H1 (cell line): Measurements from ENCODE around the gene FAM149B1. TPM values are rescaled to one million over a fixed set of nuclear protein-coding genes. Genes with fewer than 3 reads are reported as not detected.
A peak's percentile ranks its signal among the peaks of the same experiment; 100 is the strongest.

Experiments
- ASH2L ChIP-seq: fragments of 200-600, 300-600 bp; sonication (generic); IDR thresholded peaks from one replicate; pipeline ENCODE4 v1.7.1; 2017; ENCODE audit warnings: low read length
- BRCA1 ChIP-seq: IDR thresholded peaks from 2 replicates; pipeline ENCODE4 v1.6.1; 2012; ENCODE audit warnings: low read depth, low read length, improper control_type of control experiment
- CBX8 ChIP-seq: fragments of 300-800, 300-1000 bp; sonication (generic); IDR thresholded peaks from 2 replicates; pipeline ENCODE4 v1.7.1; 2016; ENCODE audit warnings: low read depth, low read length, borderline replicate concordance
- CHD1 ChIP-seq: IDR thresholded peaks from 2 replicates; pipeline ENCODE4 v1.6.1; 2012; ENCODE audit warnings: low read depth, low read length, improper control_type of control experiment
- CREB1 ChIP-seq: IDR thresholded peaks from 2 replicates; pipeline ENCODE4 v1.6.1; 2012; ENCODE audit warnings: inconsistent platforms
- EZH2 ChIP-seq: fragments of 200-600 bp; sonication (generic); IDR thresholded peaks from 2 replicates; pipeline ENCODE4 v1.7.1; 2012; ENCODE audit warnings: low read depth, mild to moderate bottlenecking, moderate library complexity, low read length, inconsistent platforms; ENCODE audit not compliant: severe bottlenecking
- GTF2F1 ChIP-seq: IDR thresholded peaks from 2 replicates; pipeline ENCODE4 v1.6.1; 2012; ENCODE audit warnings: low read depth, low read length, improper control_type of control experiment, borderline replicate concordance
- HDAC6 ChIP-seq: IDR thresholded peaks from one replicate; pipeline ENCODE4 v1.7.1; 2012; ENCODE audit warnings: low read depth, mild to moderate bottlenecking, inconsistent platforms, low read length, moderate library complexity
- JUN ChIP-seq: IDR thresholded peaks from 2 replicates; pipeline ENCODE4 v1.6.1; 2011; ENCODE audit warnings: low read depth, mild to moderate bottlenecking, improper control_type of control experiment, low read length
- JUND ChIP-seq: IDR thresholded peaks from 2 replicates; pipeline ENCODE4 v1.6.1; 2011; ENCODE audit warnings: mild to moderate bottlenecking, improper control_type of control experiment, low read length
- KDM1A ChIP-seq: fragments of 200-600, 300-600 bp; sonication (generic); IDR thresholded peaks from 2 replicates; pipeline ENCODE4 v1.7.1; 2016; ENCODE audit warnings: mild to moderate bottlenecking, low read length, borderline replicate concordance
- RFX5 ChIP-seq: IDR thresholded peaks from 2 replicates; pipeline ENCODE4 v1.6.1; 2011; ENCODE audit warnings: low read depth, low read length, improper control_type of control experiment, borderline replicate concordance
- SIRT6 ChIP-seq: IDR thresholded peaks from one replicate; pipeline ENCODE4 v1.7.1; 2012; ENCODE audit warnings: low read length, inconsistent platforms
- SIX5 ChIP-seq: IDR thresholded peaks from 2 replicates; pipeline ENCODE4 v1.6.1; 2011; ENCODE audit warnings: mild to moderate bottlenecking, low read depth, low read length
- SP1 ChIP-seq: IDR thresholded peaks from 2 replicates; pipeline ENCODE4 v1.6.1; 2011; ENCODE audit warnings: low read depth, low read length
- TAF1 ChIP-seq: IDR thresholded peaks from 2 replicates; pipeline ENCODE4 v1.6.1; 2011; ENCODE audit warnings: mild to moderate bottlenecking, low read depth, low read length
- TBP ChIP-seq: IDR thresholded peaks from 2 replicates; pipeline ENCODE4 v1.6.1; 2011; ENCODE audit warnings: low read depth, low read length, improper control_type of control experiment
- TEAD4 ChIP-seq: IDR thresholded peaks from 2 replicates; pipeline ENCODE4 v1.6.1; 2012; ENCODE audit warnings: low read depth, low read length, inconsistent platforms, mixed read lengths
- polyA plus RNA-seq, 7 experiments: library from polyadenylated mRNA; depleted of rRNA in 3 of 7; stranded (reverse) in 5 of 7; unstranded in 2 of 7; fragments of >200 nt in 5 of 7; fragments of 200-250 nt in 2 of 7; gene quantifications; 1 replicate in 5 of 7; 2 replicates in 1 of 7; 4 replicates in 1 of 7; pipeline versions ENCODE4 v1.2.1 to v1.2.3, GENCODE V29; 2011 to 2013; ENCODE audit warnings: missing spikeins in 2 of 7, mixed read lengths in 2 of 7
- total RNA-seq: library from RNA; stranded (reverse); fragmentation: NEBNext Ultra II Directional; extraction: Animal tissue kit (Norgen Biotek cat#: 25700); gene quantifications from 2 replicates; pipeline ENCODE4 v1.2.1, GENCODE V29; 2021

FAM149B1 gene
- total and polyA plus RNA-seq, 2 of the 8 experiments (the other 6 are each of a cell fraction or from before 2014, with no cell fraction given): 16.8 to 21.9 TPM

- TF ChIP-seq BRCA1 (peak; percentile 51; the same call in 1 of the 2 replicates), TAF1 (peak; percentile 94), HDAC6 (no peak), CHD1 (no peak), TBP (peak; percentile 95), GTF2F1 (peak; percentile 50; the same call in 1 of the 2 replicates), JUN (no peak), SP1 (0 out of 2 replicates have a peak, but pooled peaks have one; percentile 48), RFX5 (no peak), ASH2L (peak; percentile 94), JUND (no peak), KDM1A (no peak), CREB1 (peak; percentile 100), CBX8 (no peak), TEAD4 (no peak), EZH2 (no peak), SIX5 (peak; percentile 19; the same call in 1 of the 2 replicates), SIRT6 (no peak)
These were observed at the start of gene FAM149B1, which contains the start of gene ECD (continued) for GRCh38 chr10:73167783-73168464.
